A549 (cell line): Measurements from ENCODE around the gene TMEM117.

ENCODE experiments used
- CHD4 ChIP-seq: fragments of 200-600 bp; sonication (generic); IDR thresholded peaks from 2 replicates; pipeline ENCODE4 v1.6.1; 2016; ENCODE audit warnings: antibody characterized with exemption, mild to moderate bottlenecking, borderline replicate concordance
- EHMT2 ChIP-seq: fragments of 200-600 bp; sonication (generic); IDR thresholded peaks from 2 replicates; pipeline ENCODE4 v1.6.1; 2016; ENCODE audit warnings: antibody characterized with exemption, low read depth, mild to moderate bottlenecking, moderate library complexity
- MAFK ChIP-seq: fragments of 450-650 bp; IDR thresholded peaks from 2 replicates; pipeline ENCODE4 v1.6.1; 2014; ENCODE audit not compliant: partially characterized antibody
- MAZ ChIP-seq: fragments of 150-350 bp; IDR thresholded peaks from 2 replicates; pipeline ENCODE4 v1.6.1; 2014; ENCODE audit warnings: antibody characterized with exemption, low read depth, low read length, borderline replicate concordance
- NPAS2 ChIP-seq: fragments of 250-450 bp; sonication (Bioruptor Pico); IDR thresholded peaks from 2 replicates; pipeline ENCODE4 v1.8.0; 2022; ENCODE audit warnings: mild to moderate bottlenecking, moderate library complexity, borderline replicate concordance
- PHF8 ChIP-seq: fragments of 200-600 bp; sonication (generic); IDR thresholded peaks from 2 replicates; pipeline ENCODE4 v1.6.1; 2016; ENCODE audit warnings: low read depth, mild to moderate bottlenecking, antibody characterized with exemption, moderate library complexity, borderline replicate concordance
- POLR2A ChIP-seq: IDR thresholded peaks from 2 replicates; pipeline ENCODE4 v1.6.1; 2012; ENCODE audit warnings: mild to moderate bottlenecking, low read length
- RNF2 ChIP-seq: fragments of 200-600 bp; sonication (generic); IDR thresholded peaks from 2 replicates; pipeline ENCODE4 v1.6.1; 2016; ENCODE audit warnings: low read depth, mild to moderate bottlenecking, antibody characterized with exemption, moderate library complexity, borderline replicate concordance
- TF ChIP-seq, protein P1 (sequence below): fragments of >200 bp; sonication (Bioruptor Twin); formaldehyde crosslinking; IDR thresholded peaks from 3 replicates; pipeline ENCODE4 v1.5.1; 2016
- TF ChIP-seq, protein P2 (sequence below): fragments of >200 bp; sonication (Bioruptor Twin); formaldehyde crosslinking; IDR thresholded peaks from 3 replicates; pipeline ENCODE4 v1.6.1; 2016
- TF ChIP-seq, protein P3 (sequence below): IDR thresholded peaks from 2 replicates; pipeline ENCODE4 v1.6.1; 2012
- TF ChIP-seq, protein P4 (sequence below): fragments of 450-650 bp; IDR thresholded peaks from 2 replicates; pipeline ENCODE4 v1.6.1; 2014; ENCODE audit warnings: antibody characterized with exemption

DNA sequence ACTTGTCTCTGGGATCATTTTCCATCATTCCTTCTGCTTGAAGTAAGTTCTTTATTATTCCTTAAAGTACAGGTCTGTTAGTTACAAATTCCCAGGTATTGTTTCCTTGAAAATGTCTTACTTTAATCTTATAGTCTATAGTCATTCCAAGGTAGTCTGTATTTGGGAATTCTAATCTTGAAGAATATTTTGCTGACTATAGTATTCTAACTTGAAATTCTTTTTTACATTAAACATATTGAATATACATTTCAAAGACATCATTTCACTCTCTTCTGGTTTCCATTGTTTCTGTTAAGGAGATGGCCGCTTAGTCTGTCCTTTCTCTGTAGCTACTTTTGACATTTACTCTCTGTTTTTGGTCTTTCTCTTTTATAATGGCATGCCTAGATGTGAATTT is 399.8 kb downstream of the TMEM117 start:
- TF ChIP-seq RNF2 = no peak
- TF ChIP-seq EHMT2 = no peak
- TF ChIP-seq POLR2A = no peak
- TF ChIP-seq, protein P1, sequence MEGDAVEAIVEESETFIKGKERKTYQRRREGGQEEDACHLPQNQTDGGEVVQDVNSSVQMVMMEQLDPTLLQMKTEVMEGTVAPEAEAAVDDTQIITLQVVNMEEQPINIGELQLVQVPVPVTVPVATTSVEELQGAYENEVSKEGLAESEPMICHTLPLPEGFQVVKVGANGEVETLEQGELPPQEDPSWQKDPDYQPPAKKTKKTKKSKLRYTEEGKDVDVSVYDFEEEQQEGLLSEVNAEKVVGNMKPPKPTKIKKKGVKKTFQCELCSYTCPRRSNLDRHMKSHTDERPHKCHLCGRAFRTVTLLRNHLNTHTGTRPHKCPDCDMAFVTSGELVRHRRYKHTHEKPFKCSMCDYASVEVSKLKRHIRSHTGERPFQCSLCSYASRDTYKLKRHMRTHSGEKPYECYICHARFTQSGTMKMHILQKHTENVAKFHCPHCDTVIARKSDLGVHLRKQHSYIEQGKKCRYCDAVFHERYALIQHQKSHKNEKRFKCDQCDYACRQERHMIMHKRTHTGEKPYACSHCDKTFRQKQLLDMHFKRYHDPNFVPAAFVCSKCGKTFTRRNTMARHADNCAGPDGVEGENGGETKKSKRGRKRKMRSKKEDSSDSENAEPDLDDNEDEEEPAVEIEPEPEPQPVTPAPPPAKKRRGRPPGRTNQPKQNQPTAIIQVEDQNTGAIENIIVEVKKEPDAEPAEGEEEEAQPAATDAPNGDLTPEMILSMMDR = no peak
- TF ChIP-seq, protein P2, sequence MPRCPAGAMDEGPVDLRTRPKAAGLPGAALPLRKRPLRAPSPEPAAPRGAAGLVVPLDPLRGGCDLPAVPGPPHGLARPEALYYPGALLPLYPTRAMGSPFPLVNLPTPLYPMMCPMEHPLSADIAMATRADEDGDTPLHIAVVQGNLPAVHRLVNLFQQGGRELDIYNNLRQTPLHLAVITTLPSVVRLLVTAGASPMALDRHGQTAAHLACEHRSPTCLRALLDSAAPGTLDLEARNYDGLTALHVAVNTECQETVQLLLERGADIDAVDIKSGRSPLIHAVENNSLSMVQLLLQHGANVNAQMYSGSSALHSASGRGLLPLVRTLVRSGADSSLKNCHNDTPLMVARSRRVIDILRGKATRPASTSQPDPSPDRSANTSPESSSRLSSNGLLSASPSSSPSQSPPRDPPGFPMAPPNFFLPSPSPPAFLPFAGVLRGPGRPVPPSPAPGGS = no peak
- peak; percentile 64 for TF ChIP-seq MAFK
- TF ChIP-seq, protein P3, sequence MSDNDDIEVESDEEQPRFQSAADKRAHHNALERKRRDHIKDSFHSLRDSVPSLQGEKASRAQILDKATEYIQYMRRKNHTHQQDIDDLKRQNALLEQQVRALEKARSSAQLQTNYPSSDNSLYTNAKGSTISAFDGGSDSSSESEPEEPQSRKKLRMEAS = no peak
- TF ChIP-seq, protein P4, sequence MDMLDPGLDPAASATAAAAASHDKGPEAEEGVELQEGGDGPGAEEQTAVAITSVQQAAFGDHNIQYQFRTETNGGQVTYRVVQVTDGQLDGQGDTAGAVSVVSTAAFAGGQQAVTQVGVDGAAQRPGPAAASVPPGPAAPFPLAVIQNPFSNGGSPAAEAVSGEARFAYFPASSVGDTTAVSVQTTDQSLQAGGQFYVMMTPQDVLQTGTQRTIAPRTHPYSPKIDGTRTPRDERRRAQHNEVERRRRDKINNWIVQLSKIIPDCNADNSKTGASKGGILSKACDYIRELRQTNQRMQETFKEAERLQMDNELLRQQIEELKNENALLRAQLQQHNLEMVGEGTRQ = no peak
- no peak for TF ChIP-seq MAZ
- TF ChIP-seq CHD4 = no peak
- TF ChIP-seq NPAS2 (CRISPR knock-in tag) = no peak
- no peak for TF ChIP-seq PHF8
